HCT116 (cell line): ENCODE data around the gene TMEM132D. TPM values are rescaled to one million over a fixed set of nuclear protein-coding genes. Genes with fewer than 3 reads are reported as not detected.

Experiments used
- ATAC-seq: fragments of 200-7000 bp; cut with Tn5 transposase; 2 replicates; pipeline ENCODE4 v1.9.1; 2020; ENCODE audit warnings: mild to moderate bottlenecking, moderate library complexity
- BruUV-seq: library from RNA; stranded (reverse); fragments of 400-500 nt; replicated peaks from 2 replicates; lab custom pipeline; 2021; lab: Mats Ljungman, UMichigan
- CTCF ChIA-PET: fragments of 300-600 bp; sonication (Branson Sonifier 250); formaldehyde crosslinking; loops from one replicate; lab custom pipeline; 2021; ENCODE audit warnings: antibody characterized with exemption; lab: Charles Lee
- POLR2A ChIA-PET: fragments of 300-600, 350-600 bp; sonication (Branson Sonifier 250); formaldehyde crosslinking; loops from one replicate; lab custom pipeline; 2021; ENCODE audit warnings: antibody characterized with exemption; lab: Charles Lee
- RAD21 ChIA-PET, 2 experiments: fragments of 300-600 bp; sonication (Branson Sonifier 250); formaldehyde crosslinking; loops; one replicate each; lab custom pipeline; 2023; ENCODE audit warnings: low total read pairs in 2 of 2; ENCODE audit not compliant: uncharacterized antibody in 2 of 2, unreplicated experiment in 2 of 2, low non-redundant PET in 1 of 2; lab: Charles Lee
- DNase-seq: peaks from one replicate; pipeline ENCODE4 v3.0.0-alpha.2; 2010; ENCODE audit warnings: low read depth, low spot score
- H2AFZ ChIP-seq: fragments of 200-600 bp; shearing (Covaris generic), sonication (generic); 2 replicates; pipeline ENCODE4 v1.6.1; 2017; ENCODE audit warnings: low read depth, mixed run types, mixed read lengths, antibody characterized with exemption, low read length; ENCODE audit not compliant: poor library complexity, severe bottlenecking
- H3K27ac ChIP-seq: 2 replicates; pipeline ENCODE4 v1.5.1; 2012; ENCODE audit warnings: low read depth, low read length
- H3K27me3 ChIP-seq: fragments of 200-600 bp; sonication (generic); 2 replicates; pipeline ENCODE4 v1.6.1; 2016; ENCODE audit warnings: mixed run types, low read length, mixed read lengths; ENCODE audit not compliant: insufficient read depth
- H3K36me3 ChIP-seq, 2 experiments: fragments of 200-500 bp in 1 of 2; fragments of 200-600 bp in 1 of 2; sonication (Bioruptor generic) in 1 of 2; sonication (generic) in 1 of 2; 2 replicates each; pipeline versions ENCODE4 v1.5.1 to v1.6.1; 2014 to 2016; ENCODE audit warnings: low read length in 2 of 2, inconsistent platforms in 1 of 2, mixed read lengths in 1 of 2, mixed run types in 1 of 2; ENCODE audit not compliant: insufficient read depth in 2 of 2, control insufficient read depth in 1 of 2
- H3K4me1 ChIP-seq, 2 experiments: fragments of 200-600 bp in 1 of 2; sonication (generic) in 1 of 2; 2 replicates each; pipeline versions ENCODE4 v1.5.1 to v1.6.1; 2012 to 2017; ENCODE audit warnings: low read length in 2 of 2, inconsistent platforms in 1 of 2, mild to moderate bottlenecking in 1 of 2, mixed read lengths in 1 of 2, mixed run types in 1 of 2, moderate library complexity in 1 of 2; ENCODE audit not compliant: insufficient read depth in 2 of 2, control insufficient read depth in 1 of 2
- H3K4me2 ChIP-seq: fragments of 200-600 bp; sonication (generic); 2 replicates; pipeline ENCODE4 v1.6.1; 2017; ENCODE audit warnings: mixed run types, low read length, mixed read lengths
- H3K4me3 ChIP-seq, 2 experiments: fragments of 200-600 bp in 1 of 2; sonication (generic) in 1 of 2; replicated peaks in 1 of 2; 2 replicates each; pipeline ENCODE4 v1.5.1; 2011 to 2016; ENCODE audit warnings: low read length in 2 of 2, control low read depth in 1 of 2, low read depth in 1 of 2, mild to moderate bottlenecking in 1 of 2, mixed read lengths in 1 of 2, mixed run types in 1 of 2
- H3K79me2 ChIP-seq: fragments of 200-600 bp; sonication (generic); 2 replicates; pipeline ENCODE4 v1.6.1; 2017; ENCODE audit warnings: mild to moderate bottlenecking, mixed run types, low read length, moderate library complexity, mixed read lengths; ENCODE audit not compliant: insufficient read depth
- H3K9ac ChIP-seq: fragments of 200-600 bp; sonication (generic); 2 replicates; pipeline ENCODE4 v1.6.1; 2016; ENCODE audit warnings: low read length, mixed read lengths
- H3K9me2 ChIP-seq: fragments of 200-600 bp; sonication (generic), shearing (Covaris generic); 2 replicates; pipeline ENCODE4 v1.6.1; 2017; ENCODE audit warnings: mixed run types, mild to moderate bottlenecking, moderate library complexity; ENCODE audit not compliant: insufficient read depth
- H3K9me3 ChIP-seq, 2 experiments: fragments of 200-500 bp in 1 of 2; fragments of 200-600 bp in 1 of 2; sonication (Bioruptor generic) in 1 of 2; sonication (generic) in 1 of 2; 2 replicates each; pipeline ENCODE4 v1.6.1; 2014 to 2017; ENCODE audit warnings: low read length in 2 of 2, mixed read lengths in 2 of 2, inconsistent platforms in 1 of 2, low read depth in 1 of 2, mild to moderate bottlenecking in 1 of 2, mixed run types in 1 of 2, moderate library complexity in 1 of 2; ENCODE audit not compliant: control insufficient read depth in 1 of 2, insufficient read depth in 1 of 2
- H4K20me1 ChIP-seq: fragments of 200-600 bp; sonication (generic), shearing (Covaris generic); 2 replicates; pipeline ENCODE4 v1.6.1; 2017; ENCODE audit warnings: mixed run types, mild to moderate bottlenecking, moderate library complexity; ENCODE audit not compliant: insufficient read depth
- CBX3 ChIP-seq: IDR thresholded peaks from 2 replicates; pipeline ENCODE4 v1.6.1; 2012; ENCODE audit warnings: low read depth
- CEBPB ChIP-seq: IDR thresholded peaks from 2 replicates; pipeline ENCODE4 v1.6.1; 2012; ENCODE audit warnings: low read depth
- FOSL1 ChIP-seq: IDR thresholded peaks from 2 replicates; pipeline ENCODE4 v1.6.1; 2012; ENCODE audit warnings: low read depth
- JUND ChIP-seq: IDR thresholded peaks from 2 replicates; pipeline ENCODE4 v1.6.1; 2012
- POLR2A ChIP-seq: IDR thresholded peaks from 2 replicates; pipeline ENCODE4 v1.7.0; 2011; ENCODE audit warnings: borderline replicate concordance; ENCODE audit not compliant: insufficient read depth, insufficient read length; ENCODE audit errors: extremely low read depth
- RAD21 ChIP-seq: IDR thresholded peaks from 2 replicates; pipeline ENCODE4 v1.6.1; 2012; ENCODE audit warnings: low read depth, mild to moderate bottlenecking
- SIN3A ChIP-seq: IDR thresholded peaks from 2 replicates; pipeline ENCODE4 v1.6.1; 2012; ENCODE audit warnings: low read depth
- SP1 ChIP-seq: IDR thresholded peaks from 2 replicates; pipeline ENCODE4 v1.6.1; 2012; ENCODE audit warnings: low read depth
- TCF7L2 ChIP-seq: IDR thresholded peaks from 2 replicates; pipeline ENCODE4 v1.7.0; 2011; ENCODE audit warnings: borderline replicate concordance, inconsistent platforms; ENCODE audit not compliant: insufficient read depth, insufficient read length; ENCODE audit errors: extremely low read depth
- YY1 ChIP-seq: IDR thresholded peaks from 2 replicates; pipeline ENCODE4 v1.6.1; 2011; ENCODE audit warnings: low read length, low read depth, moderate library complexity, mild to moderate bottlenecking; ENCODE audit not compliant: insufficient replicate concordance; ENCODE audit errors: extremely low read depth
- ZFX ChIP-seq: fragments of 450-650 bp; IDR thresholded peaks from 2 replicates; pipeline ENCODE4 v1.6.1; 2017
- intact Hi-C: fragments of 100-400 bp; cut with micrococcal nuclease; formaldehyde crosslinking; loops from 2 replicates; pipeline ENCODE4 v1.10.0; 2022
- total RNA-seq: library from RNA; stranded (reverse); gene quantifications from one replicate; pipeline ENCODE4 v1.2.1, GENCODE V29; 2021; ENCODE audit not compliant: unreplicated experiment
- TF ChIP-seq, protein P1 (sequence below): IDR thresholded peaks from 2 replicates; pipeline ENCODE4 v1.6.1; 2012
- TF ChIP-seq, protein P2 (sequence below): IDR thresholded peaks from 2 replicates; pipeline ENCODE4 v1.6.1; 2011; ENCODE audit warnings: mild to moderate bottlenecking, low read length, moderate library complexity; ENCODE audit not compliant: insufficient replicate concordance; ENCODE audit errors: extremely low read depth
- TF ChIP-seq, protein P3 (sequence below): IDR thresholded peaks from 2 replicates; pipeline ENCODE4 v1.6.1; 2012
- TF ChIP-seq, protein P4 (sequence below): IDR thresholded peaks from 2 replicates; pipeline ENCODE4 v1.6.1; 2012; ENCODE audit warnings: low read depth

Gene TMEM132D
- total RNA-seq, 1 experiment from 2014 or later = not detected

DNA sequence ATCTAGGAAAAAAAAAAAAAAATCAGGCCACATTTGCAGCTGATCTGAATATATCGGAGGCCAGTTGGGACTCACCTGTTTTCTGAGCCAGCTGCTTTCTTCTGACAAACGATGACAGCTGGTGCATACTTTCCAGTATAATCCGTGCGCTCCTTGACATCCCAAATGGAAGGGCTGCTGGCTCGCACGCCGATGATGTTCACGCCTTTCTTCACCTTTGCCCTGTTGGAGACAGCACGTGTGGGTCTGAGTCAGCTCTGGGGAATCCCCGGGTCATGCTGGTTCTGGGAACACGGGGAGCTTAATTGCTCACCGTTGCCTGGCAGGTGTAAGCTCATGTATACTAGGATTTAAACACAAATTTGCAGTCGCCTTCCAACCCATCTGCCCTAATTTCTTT, 372.8 kb downstream of the TMEM132D start:
- Histone ChIP-seq H3K27me3 (no peaks in the 10 kb centered on the region), H3K36me3 (no peaks in the 10 kb centered on the region), H3K4me3 (no peak overlapping the region), H3K27ac (no peak overlapping the region), H4K20me1 (no peaks in the 10 kb centered on the region), H3K4me2 (no peak overlapping the region), H3K9me2 (no peaks in the 10 kb centered on the region), H3K4me1 (no peaks in the 10 kb centered on the region), H2AFZ (no peak overlapping the region), H3K79me2 (no peaks in the 10 kb centered on the region), H3K9me3 (peaks cover 17 to 40% of the 10 kb centered on the region in 2 experiments; a peak in 2 of 4 replicates), H3K9ac (no peak overlapping the region)
- ChIA-PET CTCF (no interaction called here), POLR2A (no interaction called here), RAD21 (no interaction called here)
- BruUV-seq = no TSS peak
- ATAC-seq (no peak), DNase-seq (no peak)
- no peak for TF ChIP-seq YY1
- no peak for TF ChIP-seq POLR2A
- TF ChIP-seq, protein P1, sequence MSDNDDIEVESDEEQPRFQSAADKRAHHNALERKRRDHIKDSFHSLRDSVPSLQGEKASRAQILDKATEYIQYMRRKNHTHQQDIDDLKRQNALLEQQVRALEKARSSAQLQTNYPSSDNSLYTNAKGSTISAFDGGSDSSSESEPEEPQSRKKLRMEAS = no peak
- TF ChIP-seq CEBPB = no peak
- no peak for TF ChIP-seq SIN3A
- TF ChIP-seq SP1 = no peak
- no peak for TF ChIP-seq CBX3
- TF ChIP-seq JUND = no peak
- TF ChIP-seq FOSL1 = no peak
- TF ChIP-seq, protein P2, sequence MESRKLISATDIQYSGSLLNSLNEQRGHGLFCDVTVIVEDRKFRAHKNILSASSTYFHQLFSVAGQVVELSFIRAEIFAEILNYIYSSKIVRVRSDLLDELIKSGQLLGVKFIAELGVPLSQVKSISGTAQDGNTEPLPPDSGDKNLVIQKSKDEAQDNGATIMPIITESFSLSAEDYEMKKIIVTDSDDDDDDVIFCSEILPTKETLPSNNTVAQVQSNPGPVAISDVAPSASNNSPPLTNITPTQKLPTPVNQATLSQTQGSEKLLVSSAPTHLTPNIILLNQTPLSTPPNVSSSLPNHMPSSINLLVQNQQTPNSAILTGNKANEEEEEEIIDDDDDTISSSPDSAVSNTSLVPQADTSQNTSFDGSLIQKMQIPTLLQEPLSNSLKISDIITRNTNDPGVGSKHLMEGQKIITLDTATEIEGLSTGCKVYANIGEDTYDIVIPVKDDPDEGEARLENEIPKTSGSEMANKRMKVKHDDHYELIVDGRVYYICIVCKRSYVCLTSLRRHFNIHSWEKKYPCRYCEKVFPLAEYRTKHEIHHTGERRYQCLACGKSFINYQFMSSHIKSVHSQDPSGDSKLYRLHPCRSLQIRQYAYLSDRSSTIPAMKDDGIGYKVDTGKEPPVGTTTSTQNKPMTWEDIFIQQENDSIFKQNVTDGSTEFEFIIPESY = no peak
- no peak for TF ChIP-seq RAD21
- TF ChIP-seq, protein P3, sequence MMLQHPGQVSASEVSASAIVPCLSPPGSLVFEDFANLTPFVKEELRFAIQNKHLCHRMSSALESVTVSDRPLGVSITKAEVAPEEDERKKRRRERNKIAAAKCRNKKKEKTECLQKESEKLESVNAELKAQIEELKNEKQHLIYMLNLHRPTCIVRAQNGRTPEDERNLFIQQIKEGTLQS = no peak
- TF ChIP-seq ZFX = no peak
- no peak for TF ChIP-seq TCF7L2
- TF ChIP-seq, protein P4, sequence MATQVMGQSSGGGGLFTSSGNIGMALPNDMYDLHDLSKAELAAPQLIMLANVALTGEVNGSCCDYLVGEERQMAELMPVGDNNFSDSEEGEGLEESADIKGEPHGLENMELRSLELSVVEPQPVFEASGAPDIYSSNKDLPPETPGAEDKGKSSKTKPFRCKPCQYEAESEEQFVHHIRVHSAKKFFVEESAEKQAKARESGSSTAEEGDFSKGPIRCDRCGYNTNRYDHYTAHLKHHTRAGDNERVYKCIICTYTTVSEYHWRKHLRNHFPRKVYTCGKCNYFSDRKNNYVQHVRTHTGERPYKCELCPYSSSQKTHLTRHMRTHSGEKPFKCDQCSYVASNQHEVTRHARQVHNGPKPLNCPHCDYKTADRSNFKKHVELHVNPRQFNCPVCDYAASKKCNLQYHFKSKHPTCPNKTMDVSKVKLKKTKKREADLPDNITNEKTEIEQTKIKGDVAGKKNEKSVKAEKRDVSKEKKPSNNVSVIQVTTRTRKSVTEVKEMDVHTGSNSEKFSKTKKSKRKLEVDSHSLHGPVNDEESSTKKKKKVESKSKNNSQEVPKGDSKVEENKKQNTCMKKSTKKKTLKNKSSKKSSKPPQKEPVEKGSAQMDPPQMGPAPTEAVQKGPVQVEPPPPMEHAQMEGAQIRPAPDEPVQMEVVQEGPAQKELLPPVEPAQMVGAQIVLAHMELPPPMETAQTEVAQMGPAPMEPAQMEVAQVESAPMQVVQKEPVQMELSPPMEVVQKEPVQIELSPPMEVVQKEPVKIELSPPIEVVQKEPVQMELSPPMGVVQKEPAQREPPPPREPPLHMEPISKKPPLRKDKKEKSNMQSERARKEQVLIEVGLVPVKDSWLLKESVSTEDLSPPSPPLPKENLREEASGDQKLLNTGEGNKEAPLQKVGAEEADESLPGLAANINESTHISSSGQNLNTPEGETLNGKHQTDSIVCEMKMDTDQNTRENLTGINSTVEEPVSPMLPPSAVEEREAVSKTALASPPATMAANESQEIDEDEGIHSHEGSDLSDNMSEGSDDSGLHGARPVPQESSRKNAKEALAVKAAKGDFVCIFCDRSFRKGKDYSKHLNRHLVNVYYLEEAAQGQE = no peak
- intact Hi-C loops = no loop called here
